ENCODE results near the gene SH2B3. TPM values are rescaled to one million over a fixed set of nuclear protein-coding genes. Genes with fewer than 3 reads are reported as not detected.

SH2B3 gene
- total and polyA plus RNA-seq, 2 experiments from 2014 or later, result 8.1 to 59.3 TPM

GRCh38 chr12:111445726-111446581 is 40.2 kb downstream of the SH2B3 start:
- Histone ChIP-seq H3K79me2 (replicated peaks; ENCODE audit: insufficient read depth) (peaks cover 25% of the 10 kb centered on the region), H3K4me3 (no peak overlapping the region), H2AFZ (no peak overlapping the region), H3K36me3 (ENCODE audit: insufficient read depth) (peaks cover 18% of the 10 kb centered on the region), H3K27me3 (ENCODE audit: insufficient read depth) (no peaks in the 10 kb centered on the region), H3K4me1 (ENCODE audit: insufficient read depth) (peaks cover 7% of the 10 kb centered on the region), H3F3A (replicated peaks; ENCODE audit: low read depth) (peaks cover 36% of the 10 kb centered on the region), H3K4me2 (peak overlapping the region; percentile 31; the same call in 1 of the 2 replicates), H3K27ac (ENCODE audit: low read depth) (peak overlapping the region; percentile 79; the same call in 1 of the 2 replicates), H4K20me1 (replicated peaks; ENCODE audit: insufficient read depth) (peaks cover 25% of the 10 kb centered on the region), H3K9me2 (ENCODE audit: insufficient read depth) (no peaks in the 10 kb centered on the region)
- Mint-ChIP-seq H3K27ac (peak overlapping the region; percentile 90), H3K4me1 (peaks cover 29% of the 10 kb centered on the region), H3K9me3 (no peaks in the 10 kb centered on the region; the same call in 2 of the 3 replicates), H3K4me3 (peak overlapping the region; percentile 6; the same call in 1 of the 3 replicates), H3K27me3 (ENCODE audit: insufficient read depth, low read depth, poor library complexity) (peaks cover 31% of the 10 kb centered on the region), H3K36me3 (ENCODE audit: low read depth) (peaks cover 52% of the 10 kb centered on the region)
- ATAC-seq, result peak; percentile 48
- TF ChIP-seq JUNB (IDR thresholded peaks at IDR 0.05; ENCODE audit: unreplicated experiment), result no peak
- no peak for TF ChIP-seq NANOG (IDR thresholded peaks at IDR 0.05; ENCODE audit: borderline replicate concordance)
- no peak for TF ChIP-seq EZH2 (IDR thresholded peaks at IDR 0.05; ENCODE audit: low read depth, unreplicated experiment)
- no peak for TF ChIP-seq STAT1 (IDR thresholded peaks at IDR 0.05; ENCODE audit: unreplicated experiment)
- no peak for TF ChIP-seq ZNF462 (CRISPR knock-in tag; IDR thresholded peaks at IDR 0.05)
- no peak for TF ChIP-seq CREB1 (CRISPR knock-in tag; IDR thresholded peaks at IDR 0.05; ENCODE audit: low read depth)
- DNase-seq (ENCODE audit: low spot score), result peak; percentile 63

Measured in GM23338 (cell line).